Measurements from ENCODE around the gene HSPA1L.

HSPA1L gene

DNA sequence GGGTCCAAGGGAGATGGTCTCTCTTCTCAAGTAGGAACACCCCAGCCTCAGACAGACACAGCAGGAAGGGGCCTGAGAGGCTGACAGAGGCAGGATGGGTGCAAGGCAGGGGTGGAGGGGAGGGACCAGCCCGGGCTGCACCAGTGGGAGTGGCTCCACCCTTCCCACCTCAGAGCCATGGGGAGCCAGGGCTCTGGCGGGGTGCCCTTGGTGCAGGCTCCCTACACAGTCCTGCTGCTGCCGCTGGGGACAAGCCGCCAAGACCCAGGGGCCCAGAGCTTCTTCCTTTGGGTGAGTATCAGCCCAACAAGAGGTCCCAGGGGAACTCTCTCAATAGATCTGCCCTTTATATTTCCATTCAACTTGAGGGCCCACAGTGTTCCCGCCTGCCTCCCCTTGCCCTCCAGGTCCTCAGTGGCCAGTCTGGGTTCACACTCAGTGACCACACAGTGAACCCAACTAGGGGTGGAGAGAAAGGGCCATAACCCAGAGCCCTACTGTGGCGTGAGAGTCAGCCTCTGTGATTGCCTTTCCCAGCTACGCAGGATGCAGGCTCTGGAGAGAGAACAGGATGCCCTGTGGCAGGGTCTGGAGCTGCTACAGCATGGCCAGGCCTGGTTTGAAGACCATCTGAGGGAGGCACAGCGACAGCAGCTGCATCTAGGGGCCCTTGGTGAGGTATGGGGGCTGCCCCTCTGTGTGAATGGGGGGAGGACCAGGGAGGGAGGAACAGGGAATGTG lies 52.0 kb downstream of the HSPA1L start:
- no peak for DNase-seq

DNA sequence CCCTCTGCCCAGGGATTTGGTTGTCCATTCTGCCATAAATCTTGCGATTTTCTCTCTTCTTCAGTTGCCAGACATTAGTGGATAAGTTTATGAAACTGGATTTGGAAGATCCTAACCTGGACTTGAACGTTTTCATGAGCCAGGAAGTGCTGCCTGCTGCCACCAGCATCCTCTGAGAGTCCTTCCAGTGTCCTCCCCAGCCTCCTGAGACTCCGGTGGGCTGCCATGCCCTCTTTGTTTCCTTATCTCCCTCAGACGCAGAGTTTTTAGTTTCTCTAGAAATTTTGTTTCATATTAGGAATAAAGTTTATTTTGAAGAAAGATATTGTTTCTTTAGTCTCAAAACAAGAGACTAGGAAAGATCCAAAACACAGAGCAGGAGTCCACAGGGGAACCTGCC lies 52.7 kb downstream of the HSPA1L start, which contains the start of gene SAPCD1:
SAPCD1 (plus strand) TSS at position 301 of the 400 bp plus-strand sequence. CDS start 399 bp downstream, outside the sequence.
- DNase-seq = no peak

DNA sequence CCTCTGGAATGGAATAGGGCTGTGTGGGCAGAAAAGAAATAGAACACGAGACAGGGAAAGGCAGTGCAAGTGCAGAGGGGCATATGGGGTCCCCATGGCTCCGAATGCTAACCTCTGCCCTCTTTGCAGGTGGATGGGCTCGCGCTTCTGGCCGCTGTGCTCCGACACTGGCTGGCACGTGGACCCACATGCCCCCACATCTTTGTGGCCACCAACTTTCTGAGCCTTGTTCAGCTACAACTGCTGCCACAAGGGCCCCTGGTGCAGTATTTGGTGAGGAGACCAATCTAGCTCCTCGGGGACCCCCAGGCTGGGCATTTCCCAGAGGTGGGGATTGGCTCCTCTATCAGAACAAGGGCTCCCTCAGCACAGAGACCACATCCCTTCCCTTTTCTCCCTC lies 53.7 kb downstream of the HSPA1L start:
- DNase-seq = no peak

GRCh38 chr6:31760790-31761189 lies 54.3 kb downstream of the HSPA1L start:
- DNase-seq = no peak

All from stimulated activated CD4-positive, alpha-beta T cell treated with anti-CD3 and anti-CD28 coated beads, Interleukin-1b, Interleukin-23, amount 100 ng/mL, for 48 hours (primary cell).